DND-41 (cell line): ENCODE results near the gene SP2.

Source experiments
- EZH2 ChIP-seq: IDR thresholded peaks from 3 replicates; pipeline ENCODE4 v1.6.1; 2012; ENCODE audit warnings: borderline replicate concordance, low read depth, mild to moderate bottlenecking, moderate library complexity, low read length, inconsistent platforms; ENCODE audit not compliant: severe bottlenecking
- TF ChIP-seq, protein P1 (sequence below): IDR thresholded peaks from 2 replicates; pipeline ENCODE4 v1.5.1; 2012; ENCODE audit warnings: borderline replicate concordance, low read length, moderate library complexity, mild to moderate bottlenecking; ENCODE audit not compliant: poor library complexity, severe bottlenecking; ENCODE audit errors: extremely low read depth

DNA sequence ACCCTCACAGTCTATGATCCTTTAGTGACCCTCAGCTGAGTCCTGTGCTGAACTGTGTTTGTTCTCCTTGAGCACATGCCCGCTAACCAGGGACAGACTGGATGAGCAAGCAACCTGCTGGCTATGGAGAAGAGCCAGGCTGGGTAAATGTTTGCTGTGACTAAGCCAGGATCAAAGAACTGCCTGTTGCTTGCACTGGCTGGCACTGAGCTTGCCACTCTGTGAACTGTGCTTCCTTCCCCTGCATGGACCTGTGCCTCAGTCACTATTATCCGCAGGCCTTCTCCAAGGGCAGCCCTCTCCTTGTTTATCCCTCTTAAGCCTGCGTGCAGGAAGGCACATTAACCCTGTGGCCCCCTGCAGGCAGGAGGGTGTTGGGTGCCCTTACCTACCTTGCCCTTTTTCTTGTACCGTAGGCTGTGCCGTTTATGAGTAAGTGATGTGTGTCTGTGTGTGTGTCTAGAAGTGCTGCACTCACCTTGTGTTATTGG lies 52.7 kb downstream of the SP2 start:
- TF ChIP-seq, protein P1, sequence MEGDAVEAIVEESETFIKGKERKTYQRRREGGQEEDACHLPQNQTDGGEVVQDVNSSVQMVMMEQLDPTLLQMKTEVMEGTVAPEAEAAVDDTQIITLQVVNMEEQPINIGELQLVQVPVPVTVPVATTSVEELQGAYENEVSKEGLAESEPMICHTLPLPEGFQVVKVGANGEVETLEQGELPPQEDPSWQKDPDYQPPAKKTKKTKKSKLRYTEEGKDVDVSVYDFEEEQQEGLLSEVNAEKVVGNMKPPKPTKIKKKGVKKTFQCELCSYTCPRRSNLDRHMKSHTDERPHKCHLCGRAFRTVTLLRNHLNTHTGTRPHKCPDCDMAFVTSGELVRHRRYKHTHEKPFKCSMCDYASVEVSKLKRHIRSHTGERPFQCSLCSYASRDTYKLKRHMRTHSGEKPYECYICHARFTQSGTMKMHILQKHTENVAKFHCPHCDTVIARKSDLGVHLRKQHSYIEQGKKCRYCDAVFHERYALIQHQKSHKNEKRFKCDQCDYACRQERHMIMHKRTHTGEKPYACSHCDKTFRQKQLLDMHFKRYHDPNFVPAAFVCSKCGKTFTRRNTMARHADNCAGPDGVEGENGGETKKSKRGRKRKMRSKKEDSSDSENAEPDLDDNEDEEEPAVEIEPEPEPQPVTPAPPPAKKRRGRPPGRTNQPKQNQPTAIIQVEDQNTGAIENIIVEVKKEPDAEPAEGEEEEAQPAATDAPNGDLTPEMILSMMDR, result no peak
- no peak for TF ChIP-seq EZH2
